HG03354 (cell line): Measurements from ENCODE around the gene TESPA1.
"Not testable (repeated sequence)": the region's sequence is repeated elsewhere in the genome, so short reads cannot be mapped to it uniquely, and the experiment has no call there.

ENCODE experiments used
- ATAC-seq: cut with Tn5 transposase; IDR thresholded peaks from one replicate; pipeline ENCODE4 v1.9.1; 2021; ENCODE audit warnings: mild to moderate bottlenecking; ENCODE audit not compliant: unreplicated experiment, poor library complexity, severe bottlenecking

Gene TESPA1

DNA sequence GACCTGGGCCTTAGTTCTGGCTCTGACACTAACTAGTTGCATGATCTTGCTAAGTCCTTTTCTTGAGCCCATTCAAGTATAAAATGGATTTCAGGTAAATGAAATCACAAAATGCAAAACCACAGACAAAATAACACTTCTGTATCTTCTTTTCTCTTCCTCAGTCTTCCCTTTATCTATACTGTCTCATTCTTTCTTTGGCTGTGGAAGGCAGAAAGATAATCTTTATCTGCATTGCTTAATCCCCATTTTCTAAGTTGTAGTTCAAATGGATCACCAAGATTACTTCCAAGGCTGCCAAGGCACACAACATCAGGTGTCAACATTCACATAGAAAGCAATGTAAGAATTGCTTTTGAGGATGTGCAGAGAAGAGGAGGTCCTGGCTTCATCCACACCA, 30.3 kb downstream of the TESPA1 start:
- ATAC-seq: no peak

- ATAC-seq: no peak
These were observed 34.4 kb downstream of the TESPA1 start for GRCh38 chr12:54950071-54950727.

DNA sequence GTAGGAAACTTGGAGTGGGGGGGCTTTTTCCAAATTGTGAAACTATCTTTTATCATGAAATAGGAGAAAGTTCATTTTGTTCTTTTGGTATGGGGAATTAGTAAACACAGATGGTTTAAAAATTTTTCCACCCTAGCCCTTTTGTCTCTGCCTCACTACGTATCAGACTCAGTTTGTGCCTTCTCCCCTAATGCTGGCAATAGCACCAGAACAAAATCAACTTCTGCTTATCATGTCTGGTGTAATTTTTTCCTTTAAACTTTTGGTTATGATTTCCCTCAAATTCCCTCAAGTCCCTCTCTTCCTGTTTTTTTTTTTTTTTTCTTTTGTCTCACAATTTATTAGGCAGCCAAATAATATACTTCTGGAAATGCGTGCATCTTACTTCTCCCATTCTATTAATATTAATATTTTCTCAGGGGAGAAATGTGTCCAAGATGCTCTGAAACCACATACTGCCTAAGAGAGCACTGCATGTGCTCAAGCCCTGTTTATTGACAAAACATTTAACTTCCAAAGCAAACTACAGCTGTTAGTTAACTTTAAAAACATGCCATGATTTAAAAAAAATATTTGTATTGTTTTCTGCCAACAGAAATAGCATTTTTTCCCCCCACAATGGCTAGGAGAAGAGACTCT, 35.4 kb downstream of the TESPA1 start:
- ATAC-seq: no peak

- no peak for ATAC-seq
These were observed 36.4 kb downstream of the TESPA1 start for GRCh38 chr12:54948171-54948570.

- no peak for ATAC-seq
These were observed 39.5 kb downstream of the TESPA1 start for GRCh38 chr12:54945082-54945481.

GRCh38 chr12:54943292-54943691, 41.3 kb downstream of the TESPA1 start:
- ATAC-seq: not testable (repeated sequence)

GRCh38 chr12:54941659-54942058, 42.9 kb downstream of the TESPA1 start:
- ATAC-seq: no peak

DNA sequence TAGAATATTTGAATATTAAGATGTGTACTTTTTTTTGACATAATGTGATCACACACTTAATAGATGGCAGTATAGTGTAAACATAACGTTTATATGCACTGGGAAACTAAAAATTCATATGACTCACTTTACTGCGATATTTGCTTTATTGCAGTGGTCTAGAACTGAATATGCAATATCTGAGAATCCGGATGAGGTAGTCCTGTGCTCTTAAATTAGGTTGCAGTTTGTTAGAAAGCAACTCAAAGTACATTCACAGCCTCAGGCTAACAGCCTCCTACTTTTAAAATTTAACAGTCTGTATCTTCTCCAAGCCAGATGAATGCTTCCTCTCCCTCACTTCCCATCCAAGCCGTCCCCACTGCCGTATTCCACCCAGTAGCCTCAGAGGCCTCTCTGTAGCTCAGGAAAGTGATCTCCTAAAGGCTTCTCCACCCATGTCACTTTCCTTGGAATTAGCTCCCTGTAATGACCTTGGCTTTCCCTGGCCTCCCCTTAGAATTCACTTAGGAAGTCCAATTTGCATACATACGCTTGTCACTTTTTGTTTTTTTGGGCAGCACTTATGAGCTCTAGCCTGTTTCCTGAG, 43.7 kb downstream of the TESPA1 start:
- no peak for ATAC-seq

DNA sequence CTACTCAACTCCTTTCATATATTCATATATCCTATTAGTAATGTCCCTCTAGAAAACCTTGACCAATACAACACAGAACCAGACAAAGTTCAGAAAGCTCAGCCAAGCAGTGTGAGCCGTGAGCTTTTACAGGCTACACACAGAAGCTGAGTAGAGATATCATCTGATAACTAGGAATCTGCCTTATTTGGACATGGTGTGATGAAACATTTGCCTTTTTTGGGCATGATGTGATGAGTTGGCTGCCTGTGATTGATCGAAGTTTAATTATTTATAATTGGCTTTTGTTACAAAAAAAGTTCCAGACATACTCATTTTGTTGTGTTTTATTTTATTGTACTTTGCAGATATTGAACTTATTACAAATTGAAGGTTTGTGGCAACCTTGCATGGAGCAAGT, 46.6 kb downstream of the TESPA1 start:
- no peak for ATAC-seq

DNA sequence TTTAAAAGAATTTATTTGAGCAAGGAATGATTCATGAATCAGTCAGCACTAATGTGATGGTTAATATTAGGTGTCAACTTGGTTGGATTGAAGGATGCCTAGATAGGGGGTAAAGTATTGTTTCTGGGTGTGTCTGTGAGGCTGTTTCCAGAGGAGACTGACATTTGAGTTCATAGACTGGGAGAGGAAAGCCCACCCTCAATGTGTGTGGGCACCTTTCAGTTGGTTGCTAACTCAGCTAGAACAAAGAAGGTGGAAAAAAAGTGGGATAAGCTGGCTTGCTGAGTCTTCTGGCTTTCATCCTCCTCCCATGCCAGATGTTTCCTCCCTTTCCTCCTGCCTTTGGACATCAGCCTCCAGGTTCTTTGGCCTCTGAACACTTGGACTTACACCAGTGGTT, 47.2 kb downstream of the TESPA1 start:
- no peak for ATAC-seq

GRCh38 chr12:54936736-54937135, 47.8 kb downstream of the TESPA1 start:
- ATAC-seq: no peak

- peak; percentile 97 for ATAC-seq
These were observed 49.2 kb downstream of the TESPA1 start for GRCh38 chr12:54935235-54935951.

- no peak for ATAC-seq
These were observed 50.1 kb downstream of the TESPA1 start for GRCh38 chr12:54934419-54934818.

GRCh38 chr12:54933376-54933775, 51.2 kb downstream of the TESPA1 start:
- ATAC-seq: peak; percentile 52

DNA sequence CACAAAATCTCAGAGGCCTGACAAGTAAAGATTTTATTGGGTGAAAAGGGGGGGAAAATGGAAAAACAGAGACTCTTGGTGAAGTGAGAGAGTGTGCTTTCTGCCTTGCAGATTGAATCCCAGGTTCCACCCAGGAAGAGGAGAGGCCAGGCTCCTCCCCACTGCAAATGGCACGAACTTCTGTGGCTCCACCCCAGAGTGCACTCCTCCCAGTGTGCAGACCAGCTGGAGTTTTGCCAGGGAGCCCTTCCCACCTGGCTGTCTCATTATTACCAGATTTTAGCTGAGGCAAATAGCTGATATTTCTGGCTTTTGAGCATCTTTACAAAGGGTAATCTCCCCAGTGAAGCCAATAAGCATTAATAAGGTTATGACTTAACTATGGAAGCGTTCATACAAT, 51.9 kb downstream of the TESPA1 start:
- ATAC-seq: no peak

DNA sequence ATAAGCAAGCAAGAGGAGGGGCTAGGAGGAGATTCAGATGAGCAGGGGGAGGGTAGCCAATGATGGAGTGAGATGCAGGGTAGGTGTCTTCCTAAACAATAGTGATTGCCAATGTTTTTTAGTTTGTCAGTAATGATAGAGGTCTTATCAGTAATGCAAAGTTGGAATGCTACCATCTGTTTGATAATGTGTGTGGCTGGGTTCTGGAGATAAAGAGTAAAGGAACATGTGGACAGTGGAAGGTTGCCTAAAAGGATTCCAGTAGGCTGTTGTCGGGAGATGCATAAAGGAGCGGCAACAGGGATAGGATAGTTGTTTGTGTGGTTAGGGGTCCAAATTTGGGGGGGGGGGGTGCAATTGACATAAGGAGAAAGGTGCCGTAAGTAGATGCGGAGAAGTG, 52.5 kb downstream of the TESPA1 start:
- ATAC-seq: no peak

GRCh38 chr12:54929998-54930397, 54.6 kb downstream of the TESPA1 start:
- no peak for ATAC-seq

DNA sequence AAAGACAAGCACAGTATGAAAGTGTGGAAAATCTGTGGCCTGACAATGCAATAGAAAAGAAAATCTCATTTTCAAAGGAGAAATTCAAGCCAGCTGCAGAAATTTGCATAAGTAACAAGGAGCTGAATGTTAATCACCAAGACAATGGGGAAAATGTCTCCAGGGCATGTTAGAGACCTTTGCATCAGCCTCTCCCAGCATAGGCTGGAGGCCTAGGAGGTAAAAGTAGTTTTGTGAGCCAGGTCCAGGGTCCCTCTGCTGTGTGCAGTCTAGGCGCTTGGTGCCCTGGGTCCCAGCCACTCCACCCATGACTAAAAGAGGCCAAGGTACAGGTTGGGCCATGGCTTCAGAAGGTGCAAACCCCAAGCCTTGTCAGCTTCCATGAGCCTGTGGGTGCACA, 58.3 kb downstream of the TESPA1 start:
- no peak for ATAC-seq

- no peak for ATAC-seq
These were observed 59.4 kb downstream of the TESPA1 start for GRCh38 chr12:54924972-54925707.

GRCh38 chr12:54917001-54917488, 67.5 kb downstream of the TESPA1 start:
- ATAC-seq: no peak
